HCT116 (cell line): ENCODE results near the gene TP53TG5. TPM values are rescaled to one million over a fixed set of nuclear protein-coding genes. Genes with fewer than 3 reads are reported as not detected.

Experiments
- ATAC-seq: fragments of 200-7000 bp; cut with Tn5 transposase; 2 replicates; pipeline ENCODE4 v1.9.1; 2020; ENCODE audit warnings: mild to moderate bottlenecking, moderate library complexity
- BruUV-seq: library from RNA; stranded (reverse); fragments of 400-500 nt; replicated peaks from 2 replicates; lab custom pipeline; 2021; lab: Mats Ljungman, UMichigan
- CTCF ChIA-PET: fragments of 300-600 bp; sonication (Branson Sonifier 250); formaldehyde crosslinking; loops from one replicate; lab custom pipeline; 2021; ENCODE audit warnings: antibody characterized with exemption; lab: Charles Lee
- POLR2A ChIA-PET: fragments of 300-600, 350-600 bp; sonication (Branson Sonifier 250); formaldehyde crosslinking; loops from one replicate; lab custom pipeline; 2021; ENCODE audit warnings: antibody characterized with exemption; lab: Charles Lee
- RAD21 ChIA-PET, 2 experiments: fragments of 300-600 bp; sonication (Branson Sonifier 250); formaldehyde crosslinking; loops; one replicate each; lab custom pipeline; 2023; ENCODE audit warnings: low total read pairs in 2 of 2; ENCODE audit not compliant: uncharacterized antibody in 2 of 2, unreplicated experiment in 2 of 2, low non-redundant PET in 1 of 2; lab: Charles Lee
- DNase-seq: peaks from one replicate; pipeline ENCODE4 v3.0.0-alpha.2; 2010; ENCODE audit warnings: low read depth, low spot score
- H2AFZ ChIP-seq: fragments of 200-600 bp; shearing (Covaris generic), sonication (generic); 2 replicates; pipeline ENCODE4 v1.6.1; 2017; ENCODE audit warnings: low read depth, mixed run types, mixed read lengths, antibody characterized with exemption, low read length; ENCODE audit not compliant: poor library complexity, severe bottlenecking
- H3K27ac ChIP-seq: 2 replicates; pipeline ENCODE4 v1.5.1; 2012; ENCODE audit warnings: low read depth, low read length
- H3K27me3 ChIP-seq: fragments of 200-600 bp; sonication (generic); 2 replicates; pipeline ENCODE4 v1.6.1; 2016; ENCODE audit warnings: mixed run types, low read length, mixed read lengths; ENCODE audit not compliant: insufficient read depth
- H3K36me3 ChIP-seq, 2 experiments: fragments of 200-500 bp in 1 of 2; fragments of 200-600 bp in 1 of 2; sonication (Bioruptor generic) in 1 of 2; sonication (generic) in 1 of 2; 2 replicates each; pipeline versions ENCODE4 v1.5.1 to v1.6.1; 2014 to 2016; ENCODE audit warnings: low read length in 2 of 2, inconsistent platforms in 1 of 2, mixed read lengths in 1 of 2, mixed run types in 1 of 2; ENCODE audit not compliant: insufficient read depth in 2 of 2, control insufficient read depth in 1 of 2
- H3K4me1 ChIP-seq, 2 experiments: fragments of 200-600 bp in 1 of 2; sonication (generic) in 1 of 2; 2 replicates each; pipeline versions ENCODE4 v1.5.1 to v1.6.1; 2012 to 2017; ENCODE audit warnings: low read length in 2 of 2, inconsistent platforms in 1 of 2, mild to moderate bottlenecking in 1 of 2, mixed read lengths in 1 of 2, mixed run types in 1 of 2, moderate library complexity in 1 of 2; ENCODE audit not compliant: insufficient read depth in 2 of 2, control insufficient read depth in 1 of 2
- H3K4me2 ChIP-seq: fragments of 200-600 bp; sonication (generic); 2 replicates; pipeline ENCODE4 v1.6.1; 2017; ENCODE audit warnings: mixed run types, low read length, mixed read lengths
- H3K4me3 ChIP-seq, 2 experiments: fragments of 200-600 bp in 1 of 2; sonication (generic) in 1 of 2; replicated peaks in 1 of 2; 2 replicates each; pipeline ENCODE4 v1.5.1; 2011 to 2016; ENCODE audit warnings: low read length in 2 of 2, control low read depth in 1 of 2, low read depth in 1 of 2, mild to moderate bottlenecking in 1 of 2, mixed read lengths in 1 of 2, mixed run types in 1 of 2
- H3K79me2 ChIP-seq: fragments of 200-600 bp; sonication (generic); 2 replicates; pipeline ENCODE4 v1.6.1; 2017; ENCODE audit warnings: mild to moderate bottlenecking, mixed run types, low read length, moderate library complexity, mixed read lengths; ENCODE audit not compliant: insufficient read depth
- H3K9ac ChIP-seq: fragments of 200-600 bp; sonication (generic); 2 replicates; pipeline ENCODE4 v1.6.1; 2016; ENCODE audit warnings: low read length, mixed read lengths
- H3K9me2 ChIP-seq: fragments of 200-600 bp; sonication (generic), shearing (Covaris generic); 2 replicates; pipeline ENCODE4 v1.6.1; 2017; ENCODE audit warnings: mixed run types, mild to moderate bottlenecking, moderate library complexity; ENCODE audit not compliant: insufficient read depth
- H3K9me3 ChIP-seq, 2 experiments: fragments of 200-500 bp in 1 of 2; fragments of 200-600 bp in 1 of 2; sonication (Bioruptor generic) in 1 of 2; sonication (generic) in 1 of 2; 2 replicates each; pipeline ENCODE4 v1.6.1; 2014 to 2017; ENCODE audit warnings: low read length in 2 of 2, mixed read lengths in 2 of 2, inconsistent platforms in 1 of 2, low read depth in 1 of 2, mild to moderate bottlenecking in 1 of 2, mixed run types in 1 of 2, moderate library complexity in 1 of 2; ENCODE audit not compliant: control insufficient read depth in 1 of 2, insufficient read depth in 1 of 2
- H4K20me1 ChIP-seq: fragments of 200-600 bp; sonication (generic), shearing (Covaris generic); 2 replicates; pipeline ENCODE4 v1.6.1; 2017; ENCODE audit warnings: mixed run types, mild to moderate bottlenecking, moderate library complexity; ENCODE audit not compliant: insufficient read depth
- CBX3 ChIP-seq: IDR thresholded peaks from 2 replicates; pipeline ENCODE4 v1.6.1; 2012; ENCODE audit warnings: low read depth
- EZH2phosphoT487 ChIP-seq: fragments of 200-600 bp; IDR thresholded peaks from 2 replicates; pipeline ENCODE4 v1.6.1; 2018; ENCODE audit warnings: antibody characterized with exemption, borderline replicate concordance
- FOSL1 ChIP-seq: IDR thresholded peaks from 2 replicates; pipeline ENCODE4 v1.6.1; 2012; ENCODE audit warnings: low read depth
- RAD21 ChIP-seq: IDR thresholded peaks from 2 replicates; pipeline ENCODE4 v1.6.1; 2012; ENCODE audit warnings: low read depth, mild to moderate bottlenecking
- ZFX ChIP-seq: fragments of 450-650 bp; IDR thresholded peaks from 2 replicates; pipeline ENCODE4 v1.6.1; 2017
- intact Hi-C: fragments of 100-400 bp; cut with micrococcal nuclease; formaldehyde crosslinking; loops from 2 replicates; pipeline ENCODE4 v1.10.0; 2022
- total RNA-seq: library from RNA; stranded (reverse); gene quantifications from one replicate; pipeline ENCODE4 v1.2.1, GENCODE V29; 2021; ENCODE audit not compliant: unreplicated experiment
- TF ChIP-seq, protein P1 (sequence below), 3 experiments: fragments of 200-600 bp in 1 of 3; sonication (generic) in 1 of 3; IDR thresholded peaks in 2 of 3; conservative IDR thresholded peaks in 1 of 3; 2 replicates each; pipeline ENCODE4 v1.5.1; 2012 to 2017; ENCODE audit warnings: low read depth in 2 of 3, low read length in 2 of 3, antibody characterized with exemption in 1 of 3, borderline replicate concordance in 1 of 3, control low read depth in 1 of 3, mild to moderate bottlenecking in 1 of 3, mixed read lengths in 1 of 3, mixed run types in 1 of 3, moderate library complexity in 1 of 3; ENCODE audit not compliant: insufficient read depth in 1 of 3
- TF ChIP-seq, protein P2 (sequence below): IDR thresholded peaks from 2 replicates; pipeline ENCODE4 v1.6.1; 2012

TP53TG5 gene
- total RNA-seq, 1 experiment from 2014 or later, result 0.76 TPM

DNA sequence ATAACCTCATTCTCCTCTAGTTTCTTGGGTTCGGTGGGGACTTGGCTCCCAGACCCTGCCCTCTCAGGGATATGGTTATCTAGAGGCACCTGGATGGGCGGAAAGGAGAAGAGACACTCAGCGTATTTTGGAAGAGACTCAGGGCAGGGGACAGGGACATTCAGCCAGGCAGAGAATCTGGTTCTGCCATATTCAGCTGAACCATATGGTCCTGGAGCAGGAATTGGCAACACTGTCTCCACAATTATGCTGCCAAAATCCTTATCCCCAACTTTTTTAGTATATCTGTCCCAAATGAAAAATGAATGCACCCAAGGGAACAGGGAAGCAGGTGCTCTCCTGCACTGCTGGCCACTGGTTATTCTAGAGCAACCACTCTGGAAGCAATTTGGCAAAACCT is 47.6 kb downstream of the TP53TG5 start:
- no TSS peak for BruUV-seq
- H3K79me2 ChIP-seq, result peaks cover 24% of the 10 kb centered on the region

More for the DNA sequence above, 47.6 kb downstream of the TP53TG5 start:
- Histone ChIP-seq H3K36me3 (peaks cover 36 to 62% of the 10 kb centered on the region in 2 experiments), H3K4me1 (peaks cover 0 to 2% of the 10 kb centered on the region in 2 experiments; a peak in 1 of 4 replicates), H3K4me3 (no peak overlapping the region), H3K27ac (no peak overlapping the region), H3K9ac (no peak overlapping the region), H3K9me3 (no peaks in the 10 kb centered on the region), H3K9me2 (no peaks in the 10 kb centered on the region), H3K4me2 (no peak overlapping the region), H2AFZ (no peak overlapping the region), H4K20me1 (peaks cover 3% of the 10 kb centered on the region; the same call in 1 of the 2 replicates), H3K27me3 (no peaks in the 10 kb centered on the region)
- ChIA-PET RAD21 (no interaction called here), POLR2A (no interaction called here), CTCF (no interaction called here)
- ATAC-seq, result no peak
- TF ChIP-seq FOSL1 (no peak), EZH2phosphoT487 (no peak), CBX3 (no peak), RAD21 (no peak), ZFX (no peak)
- TF ChIP-seq, protein P1, sequence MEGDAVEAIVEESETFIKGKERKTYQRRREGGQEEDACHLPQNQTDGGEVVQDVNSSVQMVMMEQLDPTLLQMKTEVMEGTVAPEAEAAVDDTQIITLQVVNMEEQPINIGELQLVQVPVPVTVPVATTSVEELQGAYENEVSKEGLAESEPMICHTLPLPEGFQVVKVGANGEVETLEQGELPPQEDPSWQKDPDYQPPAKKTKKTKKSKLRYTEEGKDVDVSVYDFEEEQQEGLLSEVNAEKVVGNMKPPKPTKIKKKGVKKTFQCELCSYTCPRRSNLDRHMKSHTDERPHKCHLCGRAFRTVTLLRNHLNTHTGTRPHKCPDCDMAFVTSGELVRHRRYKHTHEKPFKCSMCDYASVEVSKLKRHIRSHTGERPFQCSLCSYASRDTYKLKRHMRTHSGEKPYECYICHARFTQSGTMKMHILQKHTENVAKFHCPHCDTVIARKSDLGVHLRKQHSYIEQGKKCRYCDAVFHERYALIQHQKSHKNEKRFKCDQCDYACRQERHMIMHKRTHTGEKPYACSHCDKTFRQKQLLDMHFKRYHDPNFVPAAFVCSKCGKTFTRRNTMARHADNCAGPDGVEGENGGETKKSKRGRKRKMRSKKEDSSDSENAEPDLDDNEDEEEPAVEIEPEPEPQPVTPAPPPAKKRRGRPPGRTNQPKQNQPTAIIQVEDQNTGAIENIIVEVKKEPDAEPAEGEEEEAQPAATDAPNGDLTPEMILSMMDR (IDR thresholded peaks at IDR 0.05 in 2 of 3, conservative IDR thresholded peaks at IDR 0.05 in 1 of 3; ENCODE audit: borderline replicate concordance in 1 of 3, insufficient read depth in 1 of 3, low read depth in 2 of 3, low read length in 2 of 3), result no peak
- TF ChIP-seq, protein P2, sequence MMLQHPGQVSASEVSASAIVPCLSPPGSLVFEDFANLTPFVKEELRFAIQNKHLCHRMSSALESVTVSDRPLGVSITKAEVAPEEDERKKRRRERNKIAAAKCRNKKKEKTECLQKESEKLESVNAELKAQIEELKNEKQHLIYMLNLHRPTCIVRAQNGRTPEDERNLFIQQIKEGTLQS, result no peak
- intact Hi-C loops, result no loop called here
- no peak for DNase-seq
